Right ventricle myocardium superior (tissue), 1 donor: ENCODE measurements around the gene KSR2. TPM values are rescaled to one million over a fixed set of nuclear protein-coding genes. Genes with fewer than 3 reads are reported as not detected.
"Not testable (repeated sequence)": the region's sequence is repeated elsewhere in the genome, so short reads cannot be mapped to it uniquely, and the experiment has no call there.

Source experiments
- ATAC-seq: fragments of 200-7000 bp; cut with Tn5 transposase; one replicate; pipeline ENCODE4 v1.9.1; 2020; ENCODE audit warnings: mild to moderate bottlenecking; ENCODE audit not compliant: poor library complexity
- DNase-seq: peaks from one replicate; pipeline ENCODE4 v3.0.0-alpha.2; 2020
- intact Hi-C: fragments of 100-400 bp; cut with DNase I; formaldehyde crosslinking; loops from one replicate; pipeline ENCODE4 v1.11.2; 2022
- total RNA-seq: library from RNA; stranded (reverse); fragmentation: NEBNext Ultra II Directional; extraction: Animal tissue kit (Norgen Biotek cat#: 25700); gene quantifications from one replicate; pipeline ENCODE4 v1.2.1, GENCODE V29; 2021
- donor health status: DM: no; HTN: yes; CAD: no; lungs with severe emphysema.

Gene KSR2
- total RNA-seq, 1 donor from 2014 or later: not detected

DNA sequence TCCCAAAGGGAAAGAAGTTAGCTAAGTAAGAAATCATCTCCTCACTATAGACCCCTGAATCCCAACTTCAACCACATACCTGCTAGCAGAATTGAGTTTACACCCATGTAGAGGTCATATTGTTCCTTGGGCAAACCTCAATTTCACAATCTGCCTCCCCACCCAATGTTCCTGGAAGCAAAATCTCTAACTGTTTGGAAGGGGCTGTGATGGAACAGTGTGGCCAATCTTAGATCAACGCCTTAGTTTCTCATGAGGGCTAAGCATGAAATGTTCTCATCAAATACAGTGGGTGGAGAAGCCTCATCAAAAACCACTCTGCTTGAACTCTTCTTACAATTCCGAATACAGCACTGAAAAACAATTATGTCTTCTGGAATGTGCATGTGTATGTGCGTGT lies 323.3 kb downstream of the KSR2 start:
- DNase-seq: no peak
- intact Hi-C loops: no loop called here
- ATAC-seq: no peak

DNA sequence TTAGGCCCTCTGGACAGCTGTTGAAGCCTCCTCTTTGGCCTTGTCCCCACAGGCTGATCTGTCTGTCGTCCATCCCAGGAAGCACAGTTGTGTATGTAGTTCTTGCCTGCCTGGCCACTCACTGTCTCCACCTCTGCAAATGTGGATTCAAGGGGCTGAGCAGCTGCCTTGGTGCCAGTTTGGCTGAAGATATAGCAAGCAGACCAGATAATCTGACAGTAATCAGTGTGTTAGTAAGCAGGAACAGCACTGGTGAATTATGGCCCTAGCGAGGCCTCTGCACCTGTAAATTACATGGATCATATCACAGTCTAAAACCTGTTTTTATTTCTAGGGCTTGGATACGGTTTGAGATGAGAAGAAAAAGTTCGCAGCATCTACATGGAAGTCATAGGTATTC lies 324.8 kb downstream of the KSR2 start:
- intact Hi-C loops: no loop called here

DNA sequence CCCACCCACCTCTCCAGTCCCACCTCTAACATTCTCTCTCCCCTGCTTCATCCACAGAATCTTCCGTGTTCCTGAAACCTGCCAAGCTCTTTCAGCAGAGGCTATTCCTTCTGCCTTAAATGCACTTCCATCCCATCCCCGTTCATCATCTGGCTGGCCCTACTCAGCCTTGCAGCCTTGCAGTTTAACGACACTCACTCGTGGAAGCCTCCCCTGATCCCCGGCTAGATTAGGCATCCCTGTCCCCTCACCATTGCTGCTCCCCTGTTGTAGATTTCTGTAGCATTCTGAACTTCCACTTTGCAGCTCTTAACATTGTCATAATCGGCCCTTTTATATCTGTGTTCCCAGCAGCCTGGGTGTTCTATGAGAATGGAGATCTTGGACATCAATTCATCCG lies 326.9 kb downstream of the KSR2 start:
- intact Hi-C loops: no loop called here
- DNase-seq: no peak
- no peak for ATAC-seq

More for the DNA sequence above, 324.8 kb downstream of the KSR2 start:
- ATAC-seq: no peak
- DNase-seq: no peak

DNA sequence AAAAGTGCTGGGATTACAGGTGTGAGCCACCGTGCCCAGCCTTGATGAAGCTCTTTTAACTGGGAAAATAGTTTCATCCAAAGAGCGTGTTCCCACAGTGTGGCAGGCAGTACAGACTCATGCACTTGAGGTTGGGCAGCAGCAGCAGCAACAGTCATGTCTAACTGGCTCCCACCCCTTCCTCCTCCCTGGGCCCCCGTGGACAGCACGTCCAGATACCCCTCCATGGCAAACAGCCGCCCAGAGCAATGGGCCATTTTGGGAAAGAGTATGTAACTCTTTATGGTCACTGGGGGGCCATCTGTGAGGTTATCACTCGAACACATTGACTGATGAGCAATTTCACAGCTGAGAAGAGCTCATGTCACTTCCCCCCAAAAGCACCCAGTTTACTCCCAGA lies 328.3 kb downstream of the KSR2 start:
- intact Hi-C loops: no loop called here
- DNase-seq (no peak), ATAC-seq (no peak)

DNA sequence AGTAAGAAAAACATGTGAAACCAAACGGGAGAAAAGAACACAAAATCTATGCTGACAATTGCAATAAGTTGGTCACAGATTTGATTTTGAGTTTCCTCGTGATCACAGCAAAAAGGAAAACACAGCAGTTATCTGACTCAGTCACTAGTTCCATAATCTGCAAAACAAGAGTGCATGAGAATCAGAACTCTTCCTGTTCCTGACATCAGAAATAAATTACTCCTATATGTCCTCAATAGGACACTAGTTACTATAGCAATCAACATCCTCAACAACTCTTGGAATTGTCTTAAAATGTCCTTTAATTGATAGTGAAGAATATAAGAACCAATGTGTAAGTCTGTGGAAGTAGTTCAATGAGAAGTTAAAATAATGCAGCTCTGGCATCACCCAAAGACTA lies 339.3 kb downstream of the KSR2 start:
- no peak for ATAC-seq
- intact Hi-C loops: no loop called here
- no peak for DNase-seq

DNA sequence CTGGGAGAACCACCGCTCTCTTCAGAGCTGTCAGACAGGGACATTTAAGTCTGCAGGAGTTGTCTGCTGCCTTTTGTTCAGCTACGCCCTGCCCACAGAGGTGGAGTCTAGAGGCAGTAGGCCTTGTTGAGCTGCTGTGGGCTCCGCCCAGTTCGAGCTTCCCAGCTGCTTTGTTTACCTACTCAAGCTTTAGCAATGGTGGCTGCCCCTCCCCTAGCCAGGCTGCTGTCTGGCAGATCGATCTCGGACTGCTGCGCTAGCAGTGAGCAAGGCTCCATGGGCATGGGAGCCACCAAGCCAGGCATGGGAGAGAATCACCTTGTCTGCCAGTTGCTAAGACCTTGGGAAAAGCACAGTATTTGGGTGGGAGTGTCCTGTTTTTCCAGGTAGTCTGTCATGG lies 340.1 kb downstream of the KSR2 start:
- intact Hi-C loops, DNase-seq, ATAC-seq: not testable (repeated sequence)

DNA sequence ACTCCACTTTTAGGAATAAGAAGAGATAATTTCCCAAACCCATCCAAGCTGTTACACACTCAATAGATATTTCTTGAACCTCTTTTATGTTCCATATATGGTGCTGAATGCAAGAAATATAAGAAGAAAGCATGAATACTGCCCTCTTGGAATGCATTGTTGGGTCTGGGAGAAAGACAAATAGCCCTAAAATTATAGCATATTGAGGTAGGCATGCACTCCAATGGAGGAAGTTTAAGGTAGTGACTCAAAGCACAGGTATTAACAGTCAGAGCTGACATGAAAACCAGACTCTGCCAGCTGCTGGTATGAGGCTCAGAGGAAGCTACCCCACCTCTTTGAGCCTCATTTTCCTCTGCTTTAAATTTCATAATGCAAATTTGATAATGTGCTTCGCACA lies 346.0 kb downstream of the KSR2 start:
- intact Hi-C loops: no loop called here
- DNase-seq: no peak
- ATAC-seq: no peak

DNA sequence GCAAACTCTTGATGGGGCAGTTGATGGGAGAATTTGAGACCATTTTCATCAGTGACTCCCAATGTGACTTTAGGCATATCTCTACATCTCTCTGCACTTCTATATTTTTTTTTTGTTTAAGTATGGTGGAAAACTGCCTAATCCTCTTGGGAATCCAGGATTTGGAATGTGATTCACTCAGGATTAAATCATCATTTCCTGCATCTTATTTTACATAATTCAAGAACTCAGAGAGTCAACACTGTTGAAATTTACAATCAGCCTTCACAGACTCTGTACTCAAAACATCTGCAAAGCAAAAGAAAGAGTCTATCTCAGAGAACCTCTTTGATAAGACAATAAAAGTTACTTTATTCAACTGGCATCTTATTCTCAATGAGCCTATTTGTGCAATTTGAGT lies 346.7 kb downstream of the KSR2 start:
- DNase-seq: no peak
- no peak for ATAC-seq
- intact Hi-C loops: no loop called here

DNA sequence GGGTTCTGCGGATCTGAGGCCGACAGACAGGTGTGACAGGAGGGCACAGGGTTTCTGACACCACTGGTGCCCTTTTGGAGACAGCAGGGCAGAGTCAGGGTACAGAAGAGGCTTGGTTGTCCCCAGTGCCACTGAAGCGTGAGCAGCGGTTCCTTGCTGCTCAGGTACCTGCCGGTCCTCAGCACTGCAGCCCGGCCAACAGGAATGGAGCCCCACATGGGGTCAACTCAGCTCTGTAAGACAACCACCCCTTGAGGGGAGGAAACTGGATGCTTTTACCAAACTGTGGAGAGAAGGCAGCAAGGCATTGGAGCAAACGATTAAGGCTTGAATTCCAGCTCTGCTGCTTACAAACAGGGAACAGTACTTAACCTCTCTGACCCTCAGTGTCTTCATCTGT lies 361.0 kb downstream of the KSR2 start:
- ATAC-seq: no peak
- intact Hi-C loops: no loop called here
- DNase-seq: no peak

DNA sequence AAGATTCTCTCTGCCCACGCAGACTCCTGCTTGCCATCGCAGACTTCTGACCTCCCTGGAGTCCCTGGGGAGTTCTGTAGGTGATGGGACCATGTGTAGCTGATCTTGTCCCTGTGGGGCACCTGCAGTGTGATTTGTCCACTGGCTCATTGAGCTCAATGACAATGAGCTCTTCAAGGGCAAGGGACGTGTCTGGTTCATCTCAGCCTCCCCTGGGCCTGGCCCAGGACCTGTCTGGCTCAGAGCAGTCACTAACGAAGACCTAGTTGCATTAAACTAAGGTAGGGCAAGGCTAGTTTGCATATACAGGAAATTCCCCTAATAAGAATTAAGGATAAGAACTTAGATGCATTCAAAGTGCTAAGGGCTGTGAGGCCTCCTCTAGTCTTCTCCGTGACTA lies 361.8 kb downstream of the KSR2 start:
- intact Hi-C loops: no loop called here
- ATAC-seq (no peak), DNase-seq (no peak)

DNA sequence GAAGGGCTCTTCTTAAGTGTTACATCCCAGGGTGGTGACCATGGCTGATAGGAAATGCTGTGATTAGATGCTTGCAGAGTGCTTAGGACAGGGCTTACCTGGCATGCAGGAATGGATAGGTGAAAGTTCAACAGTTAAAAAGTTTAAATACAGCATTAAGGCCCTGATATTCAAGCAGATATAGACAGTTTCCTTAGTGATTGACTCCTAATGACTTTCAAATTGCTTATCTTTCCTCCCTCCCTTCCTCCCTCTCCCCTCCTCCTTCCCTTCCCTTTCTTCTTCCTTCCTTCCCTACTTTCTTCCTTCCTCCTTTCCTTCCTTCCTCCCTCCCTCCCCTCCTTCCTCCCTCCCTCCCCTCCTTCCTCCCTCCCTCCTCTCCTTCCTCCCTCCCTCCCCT lies 362.8 kb downstream of the KSR2 start:
- intact Hi-C loops: no loop called here
- no peak for DNase-seq
- ATAC-seq: no peak

DNA sequence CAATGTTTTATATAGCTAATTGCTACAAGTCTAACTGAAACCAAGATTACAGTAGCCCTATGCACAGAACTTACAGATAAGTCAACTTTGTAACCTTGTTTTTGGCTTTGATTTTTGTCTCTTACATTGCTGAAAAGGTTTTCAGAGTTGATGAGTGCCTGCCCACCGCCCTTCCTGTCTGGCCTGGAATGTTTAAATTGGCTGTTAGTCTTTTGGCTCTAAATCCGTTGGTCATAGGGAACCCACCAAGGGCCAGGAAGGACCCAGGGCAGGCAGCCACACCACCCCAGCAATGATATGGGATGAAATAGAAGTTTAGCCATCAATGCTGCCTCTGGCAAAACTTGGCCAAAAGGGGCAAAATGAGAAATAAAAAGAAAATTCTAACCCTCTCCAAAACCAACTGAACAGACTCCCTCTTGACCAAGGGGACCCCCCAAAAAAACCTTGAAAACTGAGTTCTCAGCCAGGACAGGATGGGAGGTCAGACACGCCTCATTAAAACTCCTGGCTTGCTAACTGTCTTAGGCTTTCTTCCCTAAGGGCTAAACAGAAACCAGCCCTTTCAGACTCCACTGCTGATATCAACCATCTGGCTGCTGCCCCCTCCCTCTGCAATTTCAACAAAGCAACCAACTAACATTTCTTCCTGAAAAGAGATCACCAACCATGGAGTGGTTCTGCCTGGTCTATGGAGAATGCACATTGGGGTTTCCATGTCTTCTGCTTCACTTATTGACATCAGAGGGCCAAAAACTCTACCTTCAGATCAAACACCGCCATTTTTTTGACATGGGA lies 365.3 kb downstream of the KSR2 start:
- DNase-seq: no peak
- intact Hi-C loops: no loop called here
- ATAC-seq: no peak

DNA sequence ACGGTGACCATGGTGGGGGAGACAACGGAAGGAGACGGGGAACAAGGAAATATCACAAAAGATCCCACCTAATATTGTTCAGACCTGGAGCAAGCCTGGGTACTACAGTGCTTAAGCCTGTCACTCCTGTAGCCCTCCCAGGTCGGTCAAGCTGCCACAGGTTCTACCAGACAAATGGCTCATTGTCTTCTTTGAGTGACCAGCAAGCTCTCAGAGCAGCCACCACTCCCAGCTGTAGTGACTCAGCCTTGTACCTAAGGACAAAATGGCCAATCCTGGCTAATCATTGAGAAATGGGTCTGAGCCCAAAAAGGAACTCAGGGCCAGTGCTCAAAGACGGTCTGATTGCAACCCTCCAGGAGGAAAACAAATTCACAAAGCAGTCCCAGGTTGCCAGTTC lies 368.9 kb downstream of the KSR2 start:
- ATAC-seq (no peak), DNase-seq (no peak)
- intact Hi-C loops: no loop called here

DNA sequence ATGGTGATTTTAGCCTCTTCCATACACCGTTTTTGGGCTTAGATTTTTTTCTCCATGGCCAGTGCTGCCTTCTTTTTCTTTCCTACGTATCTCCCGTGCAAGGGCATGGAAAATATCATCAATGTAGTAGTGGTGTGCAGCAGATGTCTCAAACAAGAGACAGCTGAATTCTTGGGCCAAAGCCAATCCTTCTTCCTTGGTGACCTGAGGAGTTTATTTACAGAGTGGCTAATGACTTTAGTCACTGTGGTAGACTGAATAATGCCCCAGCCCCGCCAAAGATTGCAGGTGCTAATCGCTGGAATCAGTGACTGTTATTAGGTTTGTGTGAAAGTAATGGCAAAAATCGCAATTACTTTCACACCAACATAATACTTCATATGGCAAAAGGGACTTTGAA lies 371.8 kb downstream of the KSR2 start:
- intact Hi-C loops: no loop called here
- DNase-seq (no peak), ATAC-seq (no peak)

DNA sequence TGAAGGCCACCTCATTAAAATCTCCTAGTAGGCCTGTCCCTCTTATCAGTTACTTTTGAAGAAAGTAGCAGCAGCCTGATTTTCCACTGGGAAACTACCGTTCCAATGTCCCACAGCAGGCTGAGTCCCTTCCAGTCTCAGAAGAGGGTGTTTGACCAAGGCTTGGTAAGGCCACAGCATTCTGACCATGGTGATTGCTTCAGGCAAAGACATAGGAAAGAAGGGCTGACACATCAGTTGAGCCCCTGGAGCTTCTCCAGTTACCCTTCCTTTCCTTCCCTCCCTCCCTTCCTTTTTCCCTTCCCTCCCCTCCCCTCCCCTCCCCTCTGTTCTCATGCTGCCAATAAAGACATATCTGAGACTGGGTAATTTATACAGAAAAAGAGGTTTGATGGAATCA lies 373.0 kb downstream of the KSR2 start:
- intact Hi-C loops: no loop called here
- no peak for ATAC-seq
- DNase-seq: no peak

DNA sequence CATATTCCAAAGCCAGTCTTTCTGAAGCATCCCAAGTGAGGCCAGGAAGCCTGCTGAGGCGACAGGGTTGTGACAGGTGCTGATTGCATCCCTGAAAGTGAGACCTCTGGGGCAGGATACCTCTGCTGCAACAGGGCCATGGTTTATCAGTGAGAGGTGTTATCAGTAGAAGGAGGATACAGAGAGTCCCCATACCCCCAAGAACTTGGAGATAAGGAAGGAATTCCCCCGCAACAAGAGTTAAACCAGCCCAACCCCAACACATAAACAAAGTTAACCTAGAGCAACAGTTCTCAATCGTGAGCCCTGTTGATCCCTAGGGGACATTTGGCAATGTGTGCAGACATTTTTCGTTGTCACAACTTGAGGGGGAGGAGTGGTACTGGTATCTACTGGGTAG lies 374.3 kb downstream of the KSR2 start:
- intact Hi-C loops: no loop called here
- DNase-seq: no peak
- no peak for ATAC-seq

DNA sequence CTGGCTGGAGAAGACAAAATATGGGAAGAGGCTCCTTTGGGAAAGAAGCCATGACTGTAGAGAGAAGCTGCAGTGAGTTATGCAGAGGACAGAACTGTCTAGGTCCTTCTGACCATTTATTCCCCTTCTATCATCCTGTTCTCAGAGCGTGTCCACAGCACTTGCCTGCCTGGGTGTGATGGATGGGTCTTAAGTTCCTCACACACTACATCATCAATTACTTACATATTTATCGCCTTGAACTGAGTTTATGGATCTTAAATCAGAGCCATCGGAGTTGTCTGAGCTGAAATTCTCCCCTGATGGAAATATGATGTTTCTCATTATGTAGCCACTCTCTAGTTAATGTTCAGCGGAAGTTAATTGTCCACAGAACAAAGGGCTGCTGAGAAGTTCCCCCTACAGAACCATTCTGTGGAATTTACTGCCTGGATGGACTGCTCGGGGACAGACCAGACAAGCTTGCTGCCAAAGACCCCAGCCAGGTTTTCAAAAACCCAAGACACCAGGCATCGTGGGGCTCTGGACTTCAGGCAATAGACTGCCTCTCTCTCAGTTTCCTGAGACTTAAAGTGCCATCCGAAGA lies 374.9 kb downstream of the KSR2 start:
- DNase-seq (no peak), ATAC-seq (no peak)
- intact Hi-C loops: no loop called here

DNA sequence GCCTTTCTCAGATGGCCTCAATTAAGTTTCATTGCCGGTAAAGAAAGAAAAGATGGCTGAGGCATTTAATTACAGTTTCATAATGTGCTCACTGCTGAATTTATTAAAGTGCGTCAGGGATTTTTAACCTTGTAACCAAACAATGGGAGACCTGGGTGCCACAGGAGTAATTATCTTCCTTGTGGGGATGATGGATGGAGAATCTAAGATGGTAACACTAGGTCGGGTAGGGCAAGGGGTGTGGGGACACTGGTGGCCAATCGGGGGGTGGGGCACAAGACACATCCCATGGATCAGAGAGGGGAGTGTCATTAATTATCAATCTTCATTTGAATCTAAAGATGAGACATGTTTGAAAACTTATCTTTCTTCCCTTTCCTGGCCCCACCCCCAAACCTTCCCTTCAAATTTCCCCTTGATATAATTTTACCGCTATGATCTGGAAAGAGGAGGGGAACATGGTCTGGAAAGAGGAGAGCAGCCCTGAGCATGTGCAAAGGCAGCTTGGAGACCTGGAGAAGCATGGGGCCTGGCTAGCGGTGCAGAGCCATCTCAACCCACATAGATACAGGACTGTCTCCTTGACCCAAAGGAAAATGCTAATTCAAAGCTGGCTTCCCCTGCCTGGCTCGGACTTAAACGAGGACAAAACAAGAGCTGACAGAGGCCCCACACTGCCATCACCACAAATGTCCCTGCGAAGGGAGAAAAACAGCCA lies 376.0 kb downstream of the KSR2 start:
- DNase-seq (no peak), ATAC-seq (no peak)
- intact Hi-C loops: no loop called here

DNA sequence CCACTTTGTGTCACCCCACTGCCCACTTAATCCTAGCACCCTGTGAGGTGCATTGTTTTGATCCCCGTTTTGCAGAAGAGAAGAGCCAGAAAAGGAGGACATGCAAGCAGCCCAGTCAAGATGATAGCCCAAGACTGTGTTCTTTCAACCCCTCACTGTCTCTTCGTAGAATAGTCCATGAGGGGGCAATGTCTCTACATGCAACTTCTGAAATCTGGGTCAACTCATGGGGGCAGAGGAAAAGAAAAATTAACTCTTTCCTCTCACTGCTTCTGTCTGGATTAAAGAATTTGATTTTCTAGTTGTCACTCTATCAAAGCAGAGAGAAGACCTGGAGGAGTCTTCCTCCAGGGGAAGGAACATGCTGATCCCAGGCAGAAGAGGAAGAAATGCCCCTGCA lies 377.8 kb downstream of the KSR2 start:
- intact Hi-C loops: no loop called here
- ATAC-seq (no peak), DNase-seq (no peak)

DNA sequence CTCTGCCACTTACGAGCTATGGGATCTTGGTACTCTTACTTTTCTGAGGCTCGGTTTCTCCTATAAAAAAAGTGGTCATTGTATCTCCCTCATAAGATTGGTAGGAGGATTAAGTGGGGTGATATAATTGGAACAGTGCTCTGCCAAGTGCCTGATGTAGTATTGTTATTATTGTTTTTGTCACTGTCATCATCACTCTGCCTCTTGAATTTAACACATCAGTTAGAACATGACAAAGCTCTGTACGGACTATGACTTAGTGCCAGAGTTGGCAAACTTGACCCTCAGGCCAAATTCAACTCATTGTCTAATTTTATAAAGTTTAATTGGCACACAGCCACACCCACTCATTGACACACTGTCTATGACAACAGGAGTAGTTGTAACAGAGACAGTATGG lies 378.4 kb downstream of the KSR2 start:
- intact Hi-C loops: no loop called here
- DNase-seq (no peak), ATAC-seq (no peak)
